Activated T-helper 1 cell treated with Interleukin-2 at 50 U/mL for 16 hours (primary cell): ENCODE results near the gene IL10RA.
"Not testable (repeated sequence)": the region's sequence is repeated elsewhere in the genome, so short reads cannot be mapped to it uniquely, and the experiment has no call there.

ENCODE experiments used
- DNase-seq: peaks from one replicate; pipeline ENCODE4 v3.0.0-alpha.2; 2020; ENCODE audit warnings: low read depth

The IL10RA gene

DNA sequence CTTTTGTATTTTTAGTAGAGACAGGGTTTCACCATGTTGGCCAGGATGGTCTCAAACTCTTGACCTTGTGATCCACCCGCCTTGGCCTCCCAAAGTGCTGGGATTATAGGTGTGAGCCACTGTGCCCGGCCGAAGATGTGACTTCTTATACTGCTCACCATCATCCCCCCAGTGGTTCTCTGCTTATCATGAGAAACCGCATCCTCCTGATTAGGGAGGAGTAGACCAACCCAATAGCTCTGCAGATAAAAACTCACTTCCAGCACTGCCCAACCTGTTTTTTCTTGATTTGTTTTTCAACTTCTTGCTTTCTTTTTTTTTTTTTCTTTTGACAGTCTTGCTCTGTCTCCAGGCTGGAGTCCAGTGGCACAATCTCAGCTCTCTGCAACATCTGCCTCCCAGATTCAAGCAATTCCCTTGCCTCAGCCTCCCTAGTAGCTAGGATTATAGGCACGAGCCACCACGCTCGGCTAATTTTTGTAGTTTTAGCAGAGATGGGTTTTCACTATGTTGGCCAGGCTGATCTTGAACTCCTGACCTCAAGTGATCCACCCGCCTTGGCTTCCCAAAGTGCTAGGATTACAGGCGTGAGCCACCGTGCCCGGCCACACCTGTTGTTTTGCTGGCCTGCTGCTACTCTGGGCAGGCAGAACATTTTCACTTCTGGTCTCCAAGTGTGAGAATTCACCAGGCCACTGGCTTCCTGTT lies 21.5 kb downstream of the IL10RA start:
- DNase-seq: not testable (repeated sequence)

DNA sequence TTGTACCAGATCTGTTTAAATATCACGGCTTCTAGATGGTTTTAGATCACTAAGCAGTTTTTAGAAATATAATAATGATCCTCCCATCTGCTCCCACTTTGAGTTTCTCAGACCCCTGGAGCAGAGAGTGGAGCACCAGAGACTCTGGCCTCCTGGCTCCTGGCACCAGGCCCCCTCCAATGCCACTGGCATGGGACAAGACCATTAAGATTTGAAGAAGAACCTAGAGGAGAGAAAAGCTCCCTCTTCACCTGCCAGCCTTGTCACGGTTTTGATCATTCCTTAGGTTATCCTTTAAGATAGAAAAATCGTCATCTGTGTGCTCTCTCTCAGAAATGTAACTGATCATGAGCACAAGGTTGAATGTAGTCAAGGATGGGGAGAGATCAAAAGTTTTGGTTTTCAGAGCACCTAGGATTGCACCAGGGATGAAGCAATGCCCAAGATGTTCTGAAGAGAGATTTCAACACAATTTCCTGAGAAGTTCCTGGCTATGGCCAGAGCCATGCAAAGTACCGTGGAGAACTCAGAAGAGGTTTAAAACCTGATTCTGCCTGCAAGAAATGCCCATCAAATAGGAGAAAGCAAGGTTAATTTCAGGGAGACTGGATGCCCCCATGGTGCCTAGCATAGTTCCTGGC lies 22.2 kb downstream of the IL10RA start:
- no peak for DNase-seq

DNA sequence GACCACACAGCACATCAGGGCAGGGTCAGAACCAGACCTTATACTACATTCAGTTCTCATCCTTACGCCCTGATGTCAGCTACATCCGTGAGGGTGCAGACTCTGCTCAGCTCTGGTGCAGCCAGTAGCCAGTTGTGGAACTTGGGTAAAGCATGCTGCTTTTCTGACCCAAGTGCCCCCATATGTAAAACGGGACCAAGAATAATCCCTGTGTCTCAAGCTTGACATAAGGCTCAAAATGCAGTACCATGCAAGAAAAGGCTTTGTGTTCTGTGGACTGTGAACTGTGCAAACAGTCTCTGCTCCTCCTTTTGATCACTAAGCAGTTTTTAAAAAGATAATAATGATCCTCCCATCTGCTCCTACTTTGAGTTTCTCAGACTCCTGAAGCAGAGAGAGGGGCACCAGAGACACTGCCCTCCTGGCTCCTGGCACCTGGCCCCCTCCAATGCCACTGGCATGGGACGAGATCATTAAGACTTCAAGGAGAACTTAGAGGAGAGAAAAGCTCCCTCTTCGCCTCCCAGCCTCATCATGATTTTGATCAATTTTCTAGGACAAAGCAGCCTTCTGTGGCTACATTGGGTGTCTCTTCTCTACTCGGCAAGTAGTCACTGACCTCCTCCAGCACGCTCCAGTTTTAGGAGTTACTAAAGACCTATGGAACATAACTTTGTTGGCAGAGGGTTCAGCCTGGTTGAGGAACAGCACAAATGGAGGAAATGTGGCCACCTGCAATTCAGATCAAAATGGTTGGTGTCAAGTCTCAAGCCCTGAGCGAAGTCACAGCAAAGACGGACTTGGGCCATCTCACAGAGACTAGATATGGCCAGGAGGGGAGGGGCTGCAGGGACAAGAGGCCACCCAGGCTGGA lies 23.9 kb downstream of the IL10RA start:
- no peak for DNase-seq

DNA sequence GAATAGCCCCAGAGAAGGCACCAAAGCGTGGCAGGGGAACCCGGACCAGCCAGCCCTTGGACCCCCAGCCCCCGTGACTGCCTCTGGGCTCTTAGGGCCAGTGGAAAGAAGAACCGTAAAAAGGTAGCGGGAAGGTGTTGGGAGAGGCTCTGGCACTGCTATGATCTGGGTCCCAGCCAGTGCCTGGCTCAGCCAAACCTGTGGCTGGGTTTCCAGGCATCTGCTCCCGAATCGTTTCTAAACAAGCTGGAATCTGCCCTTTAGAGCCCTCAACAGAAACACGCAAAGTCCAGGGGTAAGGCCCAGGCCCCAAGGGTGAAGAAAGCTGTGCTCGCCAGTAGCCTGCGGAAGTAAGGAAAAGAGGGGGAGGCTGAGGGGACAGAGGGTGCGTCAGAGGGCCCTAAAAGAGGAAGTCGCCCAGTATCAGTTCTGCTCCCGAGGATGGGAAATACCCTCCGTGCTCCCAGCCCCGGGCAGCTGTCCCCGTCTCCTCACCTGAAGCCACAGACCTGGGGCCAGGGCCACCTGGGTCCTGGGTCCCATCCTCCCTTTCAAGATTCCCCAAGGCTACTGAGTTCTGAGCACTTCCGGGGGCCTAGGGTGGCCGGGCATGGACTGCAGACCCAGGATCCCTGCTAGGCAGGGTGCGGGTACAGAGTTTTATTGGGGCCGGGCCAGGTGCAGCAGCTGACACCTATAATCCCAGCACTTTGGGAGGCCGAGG lies 24.7 kb downstream of the IL10RA start:
- no peak for DNase-seq

DNA sequence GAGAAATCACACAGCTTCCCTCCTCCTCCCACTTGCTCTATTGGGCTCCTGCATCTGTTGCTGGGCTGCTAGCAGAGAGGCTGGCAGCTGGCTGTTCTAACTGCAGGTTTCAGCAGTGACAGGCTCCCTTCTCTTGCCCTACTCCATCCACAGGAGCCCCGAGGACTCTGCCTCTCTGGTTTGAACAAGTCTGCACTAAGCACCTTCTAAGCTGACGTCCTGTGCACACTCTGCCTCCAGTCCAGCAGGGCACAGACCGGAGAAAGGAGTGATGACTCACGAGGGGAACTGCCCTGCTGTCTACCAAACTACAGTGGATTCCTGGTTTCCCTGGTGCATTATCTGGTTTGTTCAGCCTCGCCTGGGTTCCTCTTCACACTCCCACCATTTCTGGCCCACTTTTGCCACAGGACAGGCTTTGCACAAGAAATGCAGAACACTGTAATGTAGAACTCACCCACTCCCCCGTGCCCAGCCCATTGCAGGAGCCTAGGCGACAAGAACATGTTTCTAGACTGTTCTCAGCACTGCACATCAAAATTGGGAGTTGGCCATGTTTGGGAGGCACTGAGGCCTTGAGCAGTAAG lies 26.0 kb downstream of the IL10RA start:
- DNase-seq: no peak

DNA sequence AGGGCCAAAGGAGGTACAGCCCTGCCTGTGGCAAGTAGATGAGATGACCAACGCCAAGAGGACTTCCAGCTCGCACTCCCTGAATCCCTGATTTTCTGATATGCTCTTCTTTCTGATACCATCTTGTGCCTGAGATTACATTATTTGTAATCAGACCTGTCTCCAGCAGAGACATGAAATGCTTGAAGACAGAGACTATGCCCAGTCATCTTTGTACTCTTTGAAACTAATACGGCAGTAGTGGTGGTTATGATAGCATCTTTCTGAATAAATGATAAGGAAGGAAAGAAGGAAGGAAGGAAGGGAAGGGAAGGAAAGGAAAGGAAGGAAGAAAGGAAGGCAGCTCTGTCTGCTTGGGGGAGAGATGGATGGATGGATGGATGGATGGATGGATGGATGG lies 27.8 kb downstream of the IL10RA start:
- no peak for DNase-seq

DNA sequence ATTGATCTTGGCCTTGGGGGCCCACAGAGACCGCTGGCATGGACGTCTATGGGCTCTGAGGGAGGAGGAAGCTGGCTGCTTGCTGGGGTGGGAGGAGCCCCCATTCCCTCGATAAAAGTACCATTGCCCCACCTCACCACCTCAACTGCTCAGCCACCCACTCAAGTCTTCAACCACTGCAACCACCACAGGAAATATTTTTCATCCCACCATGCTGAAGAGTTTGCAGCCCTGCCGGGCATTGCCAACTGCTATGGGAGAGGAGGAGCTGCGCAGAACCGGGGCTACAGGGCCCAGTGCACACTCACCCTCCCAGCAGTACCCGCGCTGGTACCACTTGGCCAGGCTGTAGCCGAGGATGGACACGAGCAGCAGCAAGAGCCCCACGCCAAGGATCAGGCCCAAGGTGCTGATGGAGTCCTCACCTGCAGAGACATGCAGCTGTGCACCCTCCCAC lies 29.2 kb downstream of the IL10RA start:
- DNase-seq: no peak

DNA sequence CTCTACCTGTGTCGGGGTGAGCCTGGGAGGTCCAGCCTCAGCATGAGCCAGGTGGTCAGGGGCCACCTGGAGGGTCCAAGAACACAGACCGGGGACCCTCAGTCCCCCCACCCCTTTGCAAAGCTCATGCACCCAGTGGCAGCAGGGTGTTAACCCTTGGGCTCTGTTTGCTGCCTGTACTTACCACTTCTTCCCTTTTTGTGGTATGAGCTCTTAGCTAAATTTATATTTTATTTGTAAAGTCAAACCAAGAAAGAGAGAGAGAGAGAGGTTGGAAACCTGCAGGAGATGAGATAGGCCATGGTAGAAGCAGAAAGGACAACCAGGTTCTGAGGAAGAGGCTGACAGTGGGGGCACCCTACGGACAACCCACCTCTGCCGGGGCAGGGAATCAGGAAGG lies 29.9 kb downstream of the IL10RA start:
- DNase-seq: no peak

DNA sequence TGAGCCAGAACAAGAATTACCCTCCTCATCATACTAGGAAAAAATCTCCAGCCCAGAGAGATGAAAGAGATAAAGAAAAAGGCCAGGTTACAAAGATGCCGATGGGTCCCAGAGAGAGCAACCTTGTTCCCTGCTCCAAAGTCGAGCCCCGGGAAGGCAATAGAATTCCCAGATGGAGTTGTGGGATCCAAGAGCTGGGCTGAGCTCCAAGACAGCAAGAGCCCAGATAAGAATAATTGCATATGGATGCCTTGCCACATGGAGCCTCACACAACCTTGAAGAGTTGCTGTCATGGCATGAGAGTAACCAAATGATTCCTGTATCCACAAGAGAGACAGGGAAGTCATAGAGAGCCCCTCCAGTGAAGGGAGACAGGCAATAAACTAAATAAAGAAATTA lies 30.9 kb downstream of the IL10RA start:
- no peak for DNase-seq

DNA sequence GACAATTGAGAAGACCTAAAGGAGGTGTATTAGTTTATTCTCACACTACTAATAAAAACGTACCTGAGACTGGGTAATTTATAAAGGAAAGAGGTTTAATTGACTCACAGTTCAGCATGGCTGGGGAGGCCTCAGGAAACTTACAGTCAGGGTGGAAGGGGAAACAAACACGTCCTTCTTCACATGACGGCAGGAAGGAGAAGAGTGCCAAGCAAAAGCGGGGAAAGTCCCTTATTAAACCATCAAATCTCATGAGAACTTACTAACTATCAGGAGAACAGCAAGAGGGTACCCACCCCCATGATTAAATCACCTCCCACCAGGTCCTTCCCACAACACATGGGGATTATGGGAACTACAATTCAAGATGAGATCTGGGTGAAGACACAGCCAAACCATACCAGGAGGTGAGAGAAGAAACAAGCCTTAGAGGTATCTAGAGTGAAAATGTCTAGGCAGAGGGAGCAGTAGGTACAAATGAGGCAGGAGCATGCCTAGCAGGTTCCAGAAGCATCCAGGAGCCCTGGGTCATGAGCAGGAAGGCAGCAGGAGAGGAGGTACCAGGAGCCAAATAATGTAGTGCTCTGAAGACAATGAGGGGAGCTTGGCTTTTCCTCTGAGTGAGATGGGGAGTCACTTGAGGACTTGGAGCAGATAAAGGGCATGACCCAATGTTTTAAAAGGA lies 31.6 kb downstream of the IL10RA start:
- DNase-seq: no peak

DNA sequence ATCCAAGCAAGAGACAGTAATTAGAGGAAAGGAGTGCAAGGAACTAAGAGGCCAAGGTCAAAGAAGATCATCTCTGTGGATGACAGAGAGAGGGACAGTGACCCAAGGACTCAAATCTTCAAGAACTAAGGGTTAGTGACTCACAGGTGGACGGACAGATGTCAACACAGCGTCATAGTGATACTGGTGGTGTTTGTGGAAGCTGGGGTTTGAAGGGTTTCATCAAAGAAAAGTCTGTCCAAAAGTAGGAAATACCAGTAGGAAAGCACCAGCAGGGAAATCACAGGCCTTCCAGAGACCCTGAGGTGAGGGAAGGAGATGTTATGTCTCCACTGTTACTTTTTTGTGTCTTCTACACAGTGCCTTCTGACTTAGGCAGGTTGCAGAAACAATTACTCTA lies 32.2 kb downstream of the IL10RA start:
- no peak for DNase-seq

DNA sequence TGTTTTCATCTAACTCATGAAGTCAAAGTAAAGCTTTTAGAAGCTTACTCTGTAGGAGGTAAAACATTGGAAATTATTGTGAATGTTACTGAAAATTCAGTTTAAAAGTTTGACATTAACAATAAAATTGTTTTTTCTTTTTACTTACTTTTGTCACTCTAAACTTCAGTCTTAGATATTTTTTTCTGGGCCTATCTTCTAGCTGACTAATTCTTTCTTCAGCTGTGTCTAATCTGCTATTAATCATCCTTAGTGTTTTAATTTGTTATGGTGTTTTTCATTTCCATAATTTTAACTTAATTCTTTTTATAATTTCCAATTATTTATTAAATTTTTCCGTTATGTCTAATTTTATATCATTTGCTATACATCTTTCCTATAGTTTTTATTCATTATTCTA lies 35.0 kb downstream of the IL10RA start:
- no peak for DNase-seq

DNA sequence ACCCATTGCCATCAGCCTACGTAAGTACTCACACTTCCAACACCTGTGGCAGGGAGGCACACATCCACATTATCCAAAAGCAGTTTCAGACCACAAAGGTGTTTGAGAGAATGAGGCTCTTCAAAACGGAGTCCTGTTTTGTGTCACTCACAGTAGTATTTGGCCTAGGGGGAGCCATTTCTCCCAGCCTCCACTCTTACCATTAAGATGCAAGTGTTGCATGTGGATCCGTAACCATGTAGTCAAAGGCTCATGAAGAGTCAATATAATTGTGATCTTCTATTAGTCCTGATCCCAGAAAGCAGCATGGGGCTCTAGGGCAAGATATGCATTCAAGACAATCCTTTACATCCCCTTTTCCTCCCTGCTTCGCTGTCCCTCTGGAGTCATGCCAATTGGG lies 41.5 kb downstream of the IL10RA start:
- no peak for DNase-seq

DNA sequence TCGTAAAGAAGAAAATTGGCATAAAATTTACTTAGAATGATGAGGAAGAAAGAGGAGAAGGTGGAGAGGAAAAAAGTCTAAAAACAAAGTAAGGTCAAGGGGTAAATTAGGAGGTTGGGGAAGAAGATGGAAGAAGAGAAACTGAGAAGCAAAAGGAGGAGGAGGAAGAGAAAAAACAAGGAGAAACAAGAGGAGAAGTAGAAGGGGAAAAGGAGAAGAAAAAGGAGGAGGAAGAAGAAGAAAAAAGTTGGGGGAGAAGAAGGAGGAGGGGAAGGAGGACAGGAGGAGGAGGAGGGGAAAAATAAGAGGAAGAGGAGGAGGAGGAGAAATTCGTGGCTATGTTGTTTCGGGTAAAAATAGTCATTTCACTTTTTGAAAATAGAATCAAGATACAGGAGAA lies 42.4 kb downstream of the IL10RA start:
- DNase-seq: no peak

DNA sequence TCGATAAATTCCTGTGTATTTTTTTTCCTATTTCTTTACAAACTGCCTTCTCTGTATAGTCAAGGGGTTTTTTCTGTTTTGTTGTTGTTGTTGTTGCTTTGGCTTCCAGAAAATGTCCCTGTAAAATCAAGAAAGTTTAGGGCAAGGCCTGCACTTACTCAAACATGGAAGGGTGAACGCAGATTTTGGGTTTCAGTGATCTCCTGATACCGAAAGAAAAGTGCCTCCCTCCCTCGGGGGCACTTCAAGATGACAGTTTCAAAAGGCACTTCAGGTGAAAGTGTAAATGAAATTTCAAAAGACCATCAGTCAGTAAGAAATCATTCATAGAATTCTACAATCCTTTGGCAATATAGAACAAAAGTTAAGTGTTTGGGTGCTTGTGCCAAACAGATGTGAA lies 47.2 kb downstream of the IL10RA start:
- no peak for DNase-seq

DNA sequence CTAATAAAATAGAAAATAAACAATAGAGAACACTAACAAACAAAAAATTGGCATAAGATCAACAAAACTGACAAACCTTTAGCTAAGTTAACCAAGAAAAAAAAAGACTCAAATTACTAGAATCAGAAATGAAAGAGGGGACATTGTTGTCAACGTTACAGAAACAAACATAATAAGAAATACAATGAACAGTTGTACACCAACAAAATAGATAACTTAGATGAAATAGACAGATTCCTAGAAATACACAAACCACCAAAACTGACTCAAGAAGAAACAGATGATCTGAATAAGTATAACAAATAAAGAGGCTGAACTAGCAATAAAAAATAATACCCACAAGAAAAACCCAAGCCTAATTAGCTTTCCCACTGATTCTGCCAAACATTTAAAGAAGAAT lies 55.9 kb downstream of the IL10RA start:
- no peak for DNase-seq

DNA sequence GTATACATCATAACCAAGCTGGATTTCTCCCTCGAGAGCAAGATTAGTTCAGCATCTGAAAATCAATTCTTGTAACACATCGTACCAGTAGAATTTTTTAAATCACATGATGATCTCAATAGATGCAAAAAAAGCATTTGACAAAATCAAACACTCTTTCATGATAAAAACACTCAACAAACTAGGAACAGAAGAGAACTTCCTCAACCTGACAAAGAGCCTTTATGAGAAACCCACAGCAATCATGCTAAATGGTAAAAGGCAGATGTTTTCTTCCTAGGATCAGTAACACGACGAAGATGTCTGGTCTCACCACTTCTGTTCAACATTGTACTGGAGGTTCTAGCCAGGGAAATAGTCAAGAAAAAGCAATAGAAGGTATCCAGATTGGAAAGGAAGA lies 56.6 kb downstream of the IL10RA start:
- DNase-seq: no peak

DNA sequence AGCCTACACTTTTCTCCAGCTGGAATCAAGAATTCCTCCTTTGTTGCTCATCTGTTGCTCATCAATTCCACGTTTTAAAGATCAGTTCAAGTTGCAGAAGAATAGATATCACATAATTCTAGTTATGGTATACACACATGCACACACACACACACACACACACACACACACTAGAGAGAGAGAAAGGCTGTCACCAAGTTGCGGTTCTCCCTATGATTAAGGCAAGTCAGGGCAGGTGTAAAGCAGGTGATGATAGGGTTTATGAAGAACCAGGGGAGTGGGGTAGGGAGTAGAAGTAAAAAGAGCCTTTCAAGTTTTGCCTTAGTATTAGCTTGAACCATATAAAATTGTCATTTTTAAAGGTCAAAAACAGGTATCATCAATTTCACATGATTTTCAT lies 59.0 kb downstream of the IL10RA start:
- DNase-seq: no peak

DNA sequence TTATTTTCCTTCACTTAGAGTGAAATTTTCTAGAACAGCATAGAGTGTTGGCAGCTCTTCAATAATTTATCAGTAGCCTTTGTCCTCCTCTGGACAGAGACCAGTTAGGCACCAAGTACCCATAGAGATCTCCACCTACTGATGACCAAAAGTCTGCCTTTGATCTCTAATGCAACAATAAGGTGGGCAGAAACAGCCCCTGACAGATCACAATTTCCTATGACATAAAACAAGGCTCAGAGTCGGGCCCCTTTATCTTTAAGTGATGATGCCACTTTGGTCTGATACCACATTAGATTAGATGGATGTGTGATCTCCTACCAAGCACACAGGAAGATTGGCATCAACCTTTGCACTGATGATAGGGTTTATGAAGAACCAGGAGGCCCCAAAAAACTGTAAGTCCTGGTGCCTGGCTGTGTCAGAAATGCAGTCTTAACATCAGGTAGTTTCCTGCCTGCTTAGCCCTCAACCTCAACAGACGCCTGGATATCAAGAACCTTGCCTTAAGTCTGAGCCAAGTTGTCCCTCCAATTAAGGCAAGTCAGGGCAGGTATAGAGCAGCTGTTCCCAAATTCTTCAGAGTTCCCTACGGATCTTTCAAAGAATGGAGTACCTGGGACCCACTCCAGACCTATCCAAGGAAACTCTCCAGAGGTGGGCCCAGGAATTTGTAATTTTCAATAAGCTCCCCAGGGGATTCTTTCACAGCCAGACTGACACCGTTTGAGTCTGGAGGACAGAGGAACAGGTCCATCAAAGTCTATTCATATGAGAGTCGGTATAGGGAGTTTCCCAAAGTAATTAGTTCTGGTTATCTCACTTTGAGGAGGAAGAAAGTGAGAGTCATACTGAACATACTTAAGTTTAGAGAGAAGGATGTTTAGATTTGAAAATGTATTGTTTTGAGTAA lies 60.1 kb downstream of the IL10RA start:
- DNase-seq: peak; percentile 17

DNA sequence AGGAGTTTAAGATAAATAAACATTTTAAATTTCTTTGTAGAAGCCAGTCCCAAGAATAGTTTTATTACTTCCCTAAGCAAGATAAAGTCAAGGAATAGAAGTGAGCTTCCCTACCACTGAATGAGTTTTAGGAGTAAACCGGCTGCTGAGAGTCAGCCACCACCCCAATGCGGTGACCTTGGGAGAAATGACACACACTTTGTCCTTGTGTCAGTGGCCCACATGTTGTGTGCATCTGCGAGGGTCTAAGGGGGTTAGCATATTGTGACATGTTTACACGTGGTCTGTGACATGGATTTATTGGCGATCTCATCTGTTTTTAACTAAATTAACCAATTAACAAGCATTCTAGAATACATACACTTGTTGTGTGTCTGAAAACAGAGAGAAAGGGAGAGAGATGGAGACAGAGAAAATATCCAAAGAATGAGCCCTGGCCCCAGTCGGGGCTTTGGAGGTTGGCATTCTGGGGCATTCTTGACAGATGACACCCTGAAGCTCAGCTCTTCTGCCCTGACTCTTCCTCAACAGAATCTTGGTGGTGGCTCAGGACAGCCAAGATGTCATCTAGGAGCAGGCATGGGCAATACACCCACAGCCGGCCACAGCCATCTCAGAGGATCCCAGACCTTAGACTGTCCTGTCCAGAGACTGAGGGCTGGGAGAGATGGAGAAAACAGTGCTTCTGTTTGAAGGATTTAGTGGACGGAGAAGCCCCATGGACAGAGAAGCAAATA lies 60.9 kb downstream of the IL10RA start:
- DNase-seq: no peak
